ENCODE results near the gene ACTMAP. TPM values are rescaled to one million over a fixed set of nuclear protein-coding genes. Genes with fewer than 3 reads are reported as not detected.

Gene ACTMAP
- total and polyA plus RNA-seq, 2 of the 13 experiments (the other 11 are each of a cell fraction or from before 2014, with no cell fraction given): 2.2 to 7.9 TPM

GRCh38 chr19:40797963-40798682 is 47.8 kb upstream of the ACTMAP start (continued):
- TF ChIP-seq ZNF142 (CRISPR knock-in tag; IDR thresholded peaks at IDR 0.05): peak; percentile 42; the same call in 1 of the 2 replicates
- TF ChIP-seq KDM5B (CRISPR knock-in tag; IDR thresholded peaks at IDR 0.05; ENCODE audit: borderline replicate concordance): peak; percentile 95
- TF ChIP-seq ZNF343 (CRISPR knock-in tag; IDR thresholded peaks at IDR 0.05): no peak
- no peak for TF ChIP-seq ZNF546 (CRISPR knock-in tag; conservative IDR thresholded peaks at IDR 0.05)
- TF ChIP-seq ARHGAP35 (CRISPR knock-in tag; IDR thresholded peaks at IDR 0.05; ENCODE audit: borderline replicate concordance): no peak
- TF ChIP-seq HES4 (CRISPR knock-in tag; IDR thresholded peaks at IDR 0.05; ENCODE audit: borderline replicate concordance): peak; percentile 77
- TF ChIP-seq ZMYM2 (CRISPR knock-in tag; IDR thresholded peaks at IDR 0.05): peak; percentile 36; the same call in 1 of the 2 replicates
- TF ChIP-seq ZBTB2 (CRISPR knock-in tag; IDR thresholded peaks at IDR 0.05; ENCODE audit: low read depth): peak; percentile 10; the same call in 1 of the 2 replicates
- TF ChIP-seq ZNF430 (CRISPR knock-in tag; IDR thresholded peaks at IDR 0.05): 0 out of 2 replicates have a peak, but pooled peaks have one; percentile 2
- no peak for TF ChIP-seq NFIC (IDR thresholded peaks at IDR 0.05; ENCODE audit: low read length)
- no peak for TF ChIP-seq SP1 (IDR thresholded peaks at IDR 0.05)
- TF ChIP-seq SP1 (CRISPR knock-in tag; IDR thresholded peaks at IDR 0.05): peak; percentile 80
- peak; percentile 86 for TF ChIP-seq NR2C2 (CRISPR knock-in tag; IDR thresholded peaks at IDR 0.05; ENCODE audit: borderline replicate concordance)
- TF ChIP-seq ZNF619 (CRISPR knock-in tag; IDR thresholded peaks at IDR 0.05): 0 out of 2 replicates have a peak, but pooled peaks have one; percentile 17
- no peak for TF ChIP-seq ELF4 (CRISPR knock-in tag; IDR thresholded peaks at IDR 0.05; ENCODE audit: borderline replicate concordance)
- no peak for TF ChIP-seq NONO (IDR thresholded peaks at IDR 0.05)
- no peak for TF ChIP-seq NONO (CRISPR knock-in tag; conservative IDR thresholded peaks at IDR 0.05)
- no peak for TF ChIP-seq MZF1 (CRISPR knock-in tag; IDR thresholded peaks at IDR 0.05; ENCODE audit: borderline replicate concordance)
- 0 out of 2 replicates have a peak, but pooled peaks have one; percentile 82 for TF ChIP-seq ZNF792 (CRISPR knock-in tag; IDR thresholded peaks at IDR 0.05)
- peak; percentile 86; the same call in 1 of the 2 replicates for TF ChIP-seq POGK (CRISPR knock-in tag; conservative IDR thresholded peaks at IDR 0.05)
- TF ChIP-seq RAD21 (CRISPR knock-in tag; IDR thresholded peaks at IDR 0.05): peak; percentile 83
- TF ChIP-seq AGO1 (IDR thresholded peaks at IDR 0.05; ENCODE audit: low read depth, low read length, poor library complexity, severe bottlenecking): no peak
